GM18520 (cell line): ENCODE measurements around the gene CDH23.

Source experiments
- ATAC-seq: cut with Tn5 transposase; IDR thresholded peaks from one replicate; pipeline ENCODE4 v1.9.1; 2021; ENCODE audit not compliant: unreplicated experiment

The CDH23 gene

GRCh38 chr10:71532878-71533277 is 136.2 kb downstream of the CDH23 start:
- ATAC-seq = no peak

- ATAC-seq = no peak
Measured at GRCh38 chr10:71533936-71534335, 137.2 kb downstream of the CDH23 start.

GRCh38 chr10:71534568-71535194 is 138.0 kb downstream of the CDH23 start:
- ATAC-seq = no peak

- ATAC-seq = no peak
Measured at GRCh38 chr10:71536332-71536731, 139.6 kb downstream of the CDH23 start.

- ATAC-seq = no peak
Measured at GRCh38 chr10:71537125-71537524, 140.4 kb downstream of the CDH23 start.

GRCh38 chr10:71537681-71538080 is 141.0 kb downstream of the CDH23 start:
- ATAC-seq = no peak

- ATAC-seq = no peak
Measured at GRCh38 chr10:71538608-71539260, 142.0 kb downstream of the CDH23 start.

GRCh38 chr10:71539442-71540118 is 142.9 kb downstream of the CDH23 start:
- no peak for ATAC-seq

- ATAC-seq = no peak
Measured at GRCh38 chr10:71542478-71542877, 145.8 kb downstream of the CDH23 start.

GRCh38 chr10:71543608-71544170 is 147.0 kb downstream of the CDH23 start:
- ATAC-seq = no peak

GRCh38 chr10:71545001-71545400 is 148.3 kb downstream of the CDH23 start:
- no peak for ATAC-seq

- ATAC-seq = no peak
Measured at GRCh38 chr10:71546220-71546619, 149.5 kb downstream of the CDH23 start.

- ATAC-seq = no peak
Measured at GRCh38 chr10:71547312-71547711, 150.6 kb downstream of the CDH23 start.

- ATAC-seq = no peak
Measured at GRCh38 chr10:71547876-71548846, 151.4 kb downstream of the CDH23 start.

- ATAC-seq = no peak
Measured at GRCh38 chr10:71549766-71550533, 153.2 kb downstream of the CDH23 start.

- ATAC-seq = no peak
Measured at GRCh38 chr10:71550628-71551027, 153.9 kb downstream of the CDH23 start.

GRCh38 chr10:71551970-71552369 is 155.2 kb downstream of the CDH23 start:
- ATAC-seq = no peak

GRCh38 chr10:71553432-71553831 is 156.7 kb downstream of the CDH23 start:
- no peak for ATAC-seq

GRCh38 chr10:71554671-71555070 is 158.0 kb downstream of the CDH23 start:
- ATAC-seq = no peak

- ATAC-seq = no peak
Measured at GRCh38 chr10:71555087-71555723, 158.5 kb downstream of the CDH23 start.
